NCI-H524 (cell line): ENCODE results near the gene ALS2.
"Not testable (repeated sequence)": the region's sequence is repeated elsewhere in the genome, so short reads cannot be mapped to it uniquely, and the experiment has no call there.

Experiments used
- DNase-seq, 2 experiments: peaks; one replicate each; lab custom pipeline; 2025; lab: John Stamatoyannopoulos, UW

ALS2 gene

GRCh38 chr2:201674794-201675193 is 105.9 kb downstream of the ALS2 start:
- no peak for DNase-seq

- no peak for DNase-seq
Observed at GRCh38 chr2:201674298-201674697, 106.4 kb downstream of the ALS2 start.

- DNase-seq: no peak
Observed at GRCh38 chr2:201673546-201673945, 107.2 kb downstream of the ALS2 start.

GRCh38 chr2:201671205-201671604 is 109.5 kb downstream of the ALS2 start:
- not testable (repeated sequence) for DNase-seq

- no peak for DNase-seq
Observed at GRCh38 chr2:201669865-201670264, 110.9 kb downstream of the ALS2 start.

GRCh38 chr2:201668402-201668910 is 112.3 kb downstream of the ALS2 start:
- no peak for DNase-seq

GRCh38 chr2:201664334-201664733 is 116.4 kb downstream of the ALS2 start:
- no peak for DNase-seq

- no peak for DNase-seq
Observed at GRCh38 chr2:201661366-201661765, 119.4 kb downstream of the ALS2 start.

- no peak for DNase-seq
Observed at GRCh38 chr2:201660293-201660895, 120.3 kb downstream of the ALS2 start.

- DNase-seq: no peak
Observed at GRCh38 chr2:201656740-201657139, 124.0 kb downstream of the ALS2 start.

- no peak for DNase-seq
Observed at GRCh38 chr2:201656102-201656501, 124.6 kb downstream of the ALS2 start.

- no peak for DNase-seq
Observed at GRCh38 chr2:201654616-201655384, 125.9 kb downstream of the ALS2 start.

GRCh38 chr2:201653221-201653620 is 127.5 kb downstream of the ALS2 start:
- no peak for DNase-seq
